Putamen (tissue), 1 donor: ENCODE results near the gene DCAF10.
A peak's percentile ranks its signal among the peaks of the same experiment; 100 is the strongest.
"Not testable (repeated sequence)": the region's sequence is repeated elsewhere in the genome, so short reads cannot be mapped to it uniquely, and the experiment has no call there.

Experiments used
- DNase-seq: peaks from one replicate; pipeline ENCODE4 v3.0.0-alpha.2; 2016; ENCODE audit warnings: low spot score

The DCAF10 gene, protein sequence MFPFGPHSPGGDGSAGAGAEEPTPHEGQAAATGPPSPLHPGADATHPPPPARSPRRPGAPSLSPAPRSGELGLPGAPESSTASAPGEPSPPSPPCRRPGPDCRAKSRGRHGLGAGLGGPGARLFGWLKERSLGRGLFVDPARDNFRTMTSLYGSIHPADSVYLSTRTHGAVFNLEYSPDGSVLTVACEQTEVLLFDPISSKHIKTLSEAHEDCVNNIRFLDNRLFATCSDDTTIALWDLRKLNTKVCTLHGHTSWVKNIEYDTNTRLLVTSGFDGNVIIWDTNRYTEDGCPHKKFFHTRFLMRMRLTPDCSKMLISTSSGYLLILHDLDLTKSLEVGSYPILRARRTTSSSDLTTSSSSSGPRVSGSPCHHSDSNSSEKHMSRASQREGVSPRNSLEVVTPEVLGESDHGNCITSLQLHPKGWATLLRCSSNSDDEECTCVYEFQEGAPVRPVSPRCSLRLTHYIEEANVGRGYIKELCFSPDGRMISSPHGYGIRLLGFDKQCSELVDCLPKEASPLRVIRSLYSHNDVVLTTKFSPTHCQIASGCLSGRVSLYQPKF

DNA sequence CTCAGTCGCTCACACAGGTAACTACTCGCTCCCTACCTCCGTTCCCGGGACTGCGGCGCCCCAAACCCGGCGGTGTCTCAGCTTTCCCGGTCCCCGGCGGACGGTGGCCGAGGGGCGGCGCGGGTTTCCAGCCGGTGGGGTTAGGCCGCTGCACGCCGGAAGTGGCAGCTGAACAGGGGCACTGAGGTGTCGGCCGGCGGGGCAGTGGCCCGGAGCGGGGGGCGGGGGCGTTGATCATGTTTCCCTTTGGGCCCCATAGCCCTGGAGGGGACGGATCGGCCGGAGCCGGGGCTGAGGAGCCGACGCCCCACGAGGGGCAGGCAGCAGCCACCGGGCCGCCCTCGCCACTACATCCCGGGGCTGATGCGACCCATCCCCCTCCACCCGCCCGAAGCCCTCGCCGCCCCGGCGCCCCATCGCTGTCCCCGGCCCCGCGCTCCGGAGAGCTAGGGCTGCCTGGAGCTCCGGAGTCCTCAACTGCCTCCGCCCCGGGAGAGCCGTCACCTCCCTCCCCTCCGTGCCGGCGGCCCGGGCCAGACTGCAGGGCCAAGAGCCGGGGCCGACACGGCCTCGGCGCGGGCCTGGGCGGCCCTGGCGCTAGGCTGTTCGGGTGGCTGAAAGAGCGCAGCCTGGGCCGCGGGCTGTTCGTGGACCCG is at the start of gene DCAF10:
DCAF10 (plus strand) TSS at position 167 of the 656 bp plus-strand sequence; CDS start at position 237, 70 bp downstream.
- peak; percentile 73 for DNase-seq

DNA sequence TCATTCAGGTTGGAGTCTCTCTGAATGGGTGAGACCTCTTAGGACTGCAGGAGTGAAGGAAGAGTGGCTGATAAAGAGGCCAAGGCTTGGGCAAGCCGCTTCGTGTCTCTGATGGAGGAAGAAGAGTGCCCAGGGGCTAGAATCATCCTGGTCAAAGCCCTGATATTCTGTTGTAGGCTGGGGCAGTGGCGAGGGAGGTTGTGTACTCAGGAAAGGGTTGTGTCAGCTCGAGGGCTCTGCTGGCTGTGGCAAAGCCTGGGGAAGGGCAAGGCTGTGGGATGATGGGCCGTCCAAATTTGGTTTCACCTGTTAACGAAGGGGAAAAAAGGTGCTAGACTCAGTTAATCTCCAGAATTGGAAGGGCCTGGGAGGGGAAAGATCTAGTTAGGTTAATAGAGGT is 49.4 kb upstream of the DCAF10 start:
- DNase-seq = no peak

DNA sequence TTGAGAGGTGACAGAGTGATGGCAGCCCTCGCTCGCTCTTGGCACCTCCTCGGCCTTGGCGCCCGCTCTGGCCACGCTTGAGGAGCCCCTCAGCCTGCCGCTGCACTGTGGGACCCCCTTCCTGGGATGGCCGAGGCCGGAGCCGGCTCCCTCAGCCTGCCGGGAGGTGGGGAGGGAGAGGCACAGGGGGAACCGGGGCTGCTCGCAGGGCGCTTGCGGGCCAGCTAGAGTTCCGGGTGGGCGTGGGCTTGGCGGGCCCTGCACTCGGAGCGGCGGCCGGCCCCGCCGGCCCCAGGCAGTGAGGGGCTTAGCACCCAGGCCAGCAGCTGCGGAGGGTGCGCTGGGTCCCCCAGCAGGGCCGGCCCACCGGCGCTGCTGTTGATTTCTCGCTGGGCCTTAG is 48.9 kb upstream of the DCAF10 start:
- not testable (repeated sequence) for DNase-seq

DNA sequence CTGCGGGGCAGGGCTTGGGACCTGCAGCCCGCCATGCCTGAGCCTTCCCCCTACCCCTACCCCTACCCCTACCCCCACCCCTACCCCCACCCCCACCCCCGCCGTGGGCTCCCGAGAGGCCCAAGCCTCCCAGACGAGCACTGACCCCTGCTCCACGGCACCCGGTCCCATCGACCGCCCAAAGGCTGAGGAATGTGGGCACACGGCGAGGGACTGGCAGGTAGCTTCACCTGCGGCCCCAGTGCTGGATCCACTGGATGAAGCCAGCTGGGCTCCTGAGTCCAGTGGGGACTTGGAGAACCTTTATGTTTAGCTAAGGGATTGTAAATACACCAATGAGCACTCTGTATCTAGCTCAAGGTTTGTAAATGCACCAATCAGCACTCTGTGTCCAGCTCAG is 48.5 kb upstream of the DCAF10 start:
- DNase-seq = not testable (repeated sequence)

DNA sequence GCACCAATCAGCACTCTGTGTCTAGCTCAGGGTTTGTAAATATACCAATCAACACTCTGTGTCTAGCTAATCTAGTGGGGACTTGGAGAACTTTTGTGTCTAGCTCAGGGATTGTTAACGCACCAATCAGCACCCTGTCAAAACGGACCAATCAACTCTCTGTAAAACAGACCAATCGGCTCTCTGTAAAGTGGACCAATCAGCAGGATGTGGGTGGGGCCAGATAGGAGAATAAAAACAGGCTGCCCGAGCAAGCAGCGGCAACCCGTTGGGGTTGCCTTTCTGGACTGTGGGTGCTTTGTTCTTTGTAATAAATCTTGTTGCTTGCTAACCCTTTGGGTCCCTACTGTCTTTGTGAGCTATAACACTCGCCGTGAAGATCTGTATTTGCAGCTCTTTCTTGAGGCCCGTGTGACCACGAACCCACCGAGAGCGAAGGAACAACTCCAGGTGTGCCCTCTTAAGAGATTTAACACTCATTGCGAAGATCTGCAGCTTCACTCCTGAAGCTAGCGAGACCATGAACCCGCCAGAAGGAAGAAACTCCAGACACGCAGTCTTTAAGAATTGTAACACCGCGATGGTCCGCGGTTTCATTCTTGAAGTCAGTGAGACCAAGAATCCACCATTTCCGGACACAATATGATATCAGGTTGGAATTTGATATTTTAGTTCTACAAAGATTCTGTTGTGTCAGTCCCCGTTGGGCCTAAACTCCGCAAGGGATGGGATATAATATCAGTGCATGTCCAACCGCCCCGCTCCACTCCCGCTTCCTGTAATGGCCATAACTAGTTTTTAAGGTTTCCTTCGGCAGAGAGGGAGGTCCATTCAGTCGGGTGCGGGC is 47.7 kb upstream of the DCAF10 start:
- DNase-seq = no peak

DNA sequence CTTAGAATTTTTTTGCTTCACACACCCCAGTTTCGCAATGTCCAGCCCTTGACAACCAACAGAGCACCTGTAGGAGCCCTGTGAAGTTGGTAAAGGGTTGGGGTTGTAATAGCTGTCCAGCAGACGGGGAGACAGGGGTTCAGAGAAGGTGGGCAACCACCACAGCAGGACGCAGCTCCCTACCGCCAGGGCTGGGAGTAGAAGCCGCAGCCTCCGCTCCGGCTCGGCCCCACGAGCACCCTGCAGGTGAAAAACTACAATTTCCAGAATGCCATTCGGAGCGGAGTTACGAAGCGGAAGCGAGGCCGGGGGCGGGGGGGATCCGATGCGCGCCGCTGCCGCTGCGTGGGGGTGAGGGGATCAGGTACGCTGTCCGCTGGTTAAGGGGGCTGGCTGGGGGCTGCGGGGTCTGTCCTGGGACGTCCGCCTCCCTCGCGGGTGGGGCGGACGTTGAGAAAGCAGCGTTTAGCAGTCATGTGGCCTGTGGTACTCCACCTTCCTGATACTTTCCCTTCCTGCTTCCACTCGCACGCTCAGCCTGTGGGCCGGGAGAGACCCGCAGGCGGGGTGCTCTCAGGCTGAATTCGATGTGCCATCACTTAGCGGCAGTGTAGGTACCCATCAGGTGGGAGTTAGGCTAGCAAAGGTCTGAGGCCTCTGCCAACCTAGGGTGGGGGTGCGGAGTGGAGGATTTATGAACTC is 47.0 kb upstream of the DCAF10 start, which contains the start of gene TRMT10B:
TRMT10B (plus strand) TSS at position 317 of the 702 bp plus-strand sequence. CDS start 8,127 bp downstream, outside the sequence.
- peak; percentile 68 for DNase-seq

DNA sequence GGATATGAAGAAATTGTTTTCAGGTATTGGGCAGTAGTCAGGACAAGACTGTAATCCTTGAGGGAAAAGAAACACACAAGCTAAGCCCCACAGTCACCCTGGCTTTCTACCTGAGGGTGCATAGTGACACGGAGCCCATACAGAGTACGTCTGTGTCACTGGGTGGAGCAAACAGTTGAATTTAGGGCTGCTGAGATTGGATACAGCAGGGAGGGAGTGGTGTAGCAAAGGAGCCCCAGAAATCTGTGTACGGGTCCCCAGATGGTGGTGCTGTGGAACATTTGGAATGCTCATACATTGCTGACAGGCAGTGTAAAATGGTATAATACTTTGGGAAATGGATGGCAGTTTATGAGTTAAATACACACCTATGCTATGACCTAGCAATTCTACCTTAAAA is 41.9 kb upstream of the DCAF10 start:
- DNase-seq = no peak

DNA sequence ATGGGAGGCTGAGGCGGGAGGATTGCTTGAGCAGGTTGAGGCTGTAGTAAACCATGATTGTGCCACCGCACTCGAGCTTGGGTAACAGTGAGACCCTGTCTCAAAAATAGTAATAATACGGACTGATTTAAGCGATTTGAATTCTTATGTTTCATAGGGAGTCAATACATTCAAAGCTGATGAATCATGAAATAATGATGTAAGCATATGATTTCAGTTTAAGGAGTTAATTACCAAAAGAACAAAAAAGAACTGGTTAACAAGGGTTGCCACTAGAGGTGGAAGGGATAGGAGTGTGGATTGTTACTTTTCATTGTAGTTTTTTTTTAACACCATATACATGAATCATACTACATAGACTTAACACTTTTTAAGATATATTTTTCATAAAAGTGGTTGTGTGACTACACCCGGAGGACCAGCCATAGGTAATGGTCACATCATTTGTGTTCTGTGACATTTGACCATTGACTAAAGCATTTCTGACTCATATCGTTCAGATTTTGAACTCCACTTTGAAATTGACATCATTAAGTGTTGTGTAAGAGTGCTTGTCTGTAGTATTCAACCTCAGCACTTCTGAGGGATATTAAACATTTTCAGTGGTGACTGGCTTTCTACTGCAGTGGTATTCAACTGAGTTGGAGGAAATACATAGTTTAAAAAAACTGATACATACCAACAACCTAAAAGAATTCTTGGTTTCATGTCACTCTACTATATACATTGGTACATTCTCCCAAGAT is 40.0 kb upstream of the DCAF10 start:
- no peak for DNase-seq

DNA sequence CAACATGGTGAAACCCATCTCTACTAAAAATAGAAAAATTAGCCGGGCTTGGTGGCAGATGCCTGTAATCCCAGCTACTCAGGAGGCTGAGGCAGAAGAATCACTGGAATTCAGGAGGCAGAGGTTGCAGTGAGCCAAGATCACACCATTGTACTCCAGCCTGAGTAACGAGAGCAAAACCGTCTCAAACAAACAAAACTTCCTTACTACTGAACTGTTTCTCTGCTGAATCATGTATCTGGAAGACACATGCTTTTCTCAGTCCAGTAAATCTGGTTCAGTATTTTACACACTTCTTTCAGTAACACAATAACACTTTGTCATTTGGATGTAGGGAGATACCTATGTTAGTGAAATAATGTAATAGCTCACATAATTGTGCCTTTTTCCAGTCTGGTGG is 39.1 kb upstream of the DCAF10 start:
- DNase-seq = no peak

DNA sequence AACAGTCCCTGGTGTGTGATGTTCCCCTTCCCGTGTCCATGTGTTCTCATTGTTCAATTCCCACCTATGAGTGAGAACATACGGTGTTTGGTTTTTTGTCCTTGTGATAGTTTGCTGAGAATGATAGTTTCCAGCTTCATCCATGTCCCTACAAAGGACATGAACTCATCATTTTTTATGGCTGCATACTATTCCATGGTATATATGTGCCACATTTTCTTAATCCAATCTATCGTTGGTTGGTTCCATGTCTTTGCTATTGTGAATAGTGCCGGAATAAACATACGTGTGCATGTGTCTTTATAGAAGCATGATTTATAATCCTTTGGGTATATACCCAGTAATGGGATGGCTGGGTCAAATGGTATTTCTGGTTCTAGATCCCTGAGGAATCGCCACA is 35.3 kb upstream of the DCAF10 start:
- DNase-seq = not testable (repeated sequence)

DNA sequence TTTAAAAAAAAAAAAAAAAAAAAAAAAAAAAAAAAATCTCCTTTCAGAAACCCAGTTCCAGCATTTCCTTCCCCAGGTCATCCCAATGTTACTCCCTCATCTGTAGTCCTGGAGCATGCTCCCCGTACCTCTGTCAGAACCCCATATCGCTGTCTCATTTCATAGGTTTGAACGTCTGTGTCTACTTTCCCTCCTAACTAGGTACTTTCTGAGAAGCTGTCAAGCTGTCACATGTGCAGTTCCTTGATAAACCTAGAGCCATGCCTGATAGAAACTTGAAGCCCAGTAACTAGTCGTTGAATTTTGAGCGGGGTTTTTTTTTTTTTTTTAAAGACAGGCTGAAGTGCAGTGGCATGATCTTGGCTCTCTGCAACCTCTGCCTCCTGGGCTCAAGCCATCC is 31.3 kb upstream of the DCAF10 start:
- no peak for DNase-seq

DNA sequence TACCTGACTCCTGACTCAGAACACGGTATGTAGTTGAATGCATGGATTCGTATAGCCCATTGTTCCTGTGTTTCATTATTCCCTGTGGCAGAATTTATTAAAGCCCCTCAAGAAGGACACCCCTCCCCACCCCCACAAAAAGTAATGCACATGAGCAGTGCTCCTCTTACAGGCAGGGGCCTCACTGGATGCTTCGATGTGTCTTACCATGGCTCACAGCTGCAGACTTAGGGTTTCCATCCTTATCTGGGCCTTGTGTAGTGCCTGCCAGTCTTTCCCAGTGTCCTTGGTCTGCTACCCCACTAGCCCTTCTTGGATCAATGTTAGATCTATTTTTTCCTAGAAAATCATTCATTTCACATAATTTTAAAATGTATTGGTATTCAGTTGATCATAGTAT is 30.6 kb upstream of the DCAF10 start:
- no peak for DNase-seq

DNA sequence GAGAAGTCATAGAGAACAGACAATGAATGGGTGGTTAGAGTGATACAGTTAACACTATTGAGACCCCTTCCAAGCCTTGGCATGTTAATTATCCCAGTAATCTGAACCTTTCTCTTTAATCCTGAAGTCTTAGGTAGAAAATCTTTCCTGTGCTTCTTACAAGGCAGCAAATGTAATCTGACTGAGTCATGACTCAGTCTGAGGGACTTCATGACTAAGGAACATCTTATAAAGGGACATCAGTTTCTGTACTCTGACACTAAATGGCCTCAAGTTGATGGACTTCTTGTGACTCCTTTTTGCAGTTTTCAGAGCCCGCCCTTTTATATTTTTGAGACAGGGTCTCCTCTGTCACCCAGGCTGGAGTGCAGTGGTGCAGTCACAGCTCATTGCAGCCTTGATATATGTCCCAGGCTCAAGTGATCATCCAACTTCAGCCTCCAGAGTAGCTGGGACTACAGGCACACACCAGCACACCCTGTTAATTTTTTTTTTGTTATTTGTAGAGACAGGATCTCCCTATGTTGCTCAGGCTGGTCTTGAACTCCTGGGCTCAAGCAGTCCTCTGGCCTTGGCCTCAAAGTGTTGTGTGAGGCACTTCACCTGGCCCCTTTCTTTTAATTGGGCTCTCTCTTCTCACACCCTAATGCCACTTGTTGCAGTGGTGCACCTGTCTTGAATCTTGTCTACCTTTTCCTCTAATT is 25.2 kb upstream of the DCAF10 start:
- no peak for DNase-seq

DNA sequence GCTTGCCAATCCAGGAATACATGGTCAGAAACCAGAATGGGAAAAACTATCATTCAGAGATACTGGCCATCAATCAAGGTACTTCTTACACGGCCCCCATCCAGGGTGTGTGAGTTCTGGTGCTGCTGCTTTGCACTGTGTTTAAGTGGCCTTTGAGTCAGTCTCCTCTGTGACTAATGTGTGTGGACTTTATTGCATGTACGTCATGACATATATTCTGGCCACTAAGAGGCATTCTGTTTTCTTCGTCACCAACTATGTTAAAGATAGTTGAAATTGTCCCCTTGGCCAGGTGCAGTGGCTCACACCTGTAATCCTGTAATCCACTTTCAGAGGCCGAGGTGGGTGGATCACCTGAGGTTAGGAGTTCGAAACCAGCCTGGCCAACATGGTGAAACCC is 24.3 kb upstream of the DCAF10 start:
- no peak for DNase-seq

DNA sequence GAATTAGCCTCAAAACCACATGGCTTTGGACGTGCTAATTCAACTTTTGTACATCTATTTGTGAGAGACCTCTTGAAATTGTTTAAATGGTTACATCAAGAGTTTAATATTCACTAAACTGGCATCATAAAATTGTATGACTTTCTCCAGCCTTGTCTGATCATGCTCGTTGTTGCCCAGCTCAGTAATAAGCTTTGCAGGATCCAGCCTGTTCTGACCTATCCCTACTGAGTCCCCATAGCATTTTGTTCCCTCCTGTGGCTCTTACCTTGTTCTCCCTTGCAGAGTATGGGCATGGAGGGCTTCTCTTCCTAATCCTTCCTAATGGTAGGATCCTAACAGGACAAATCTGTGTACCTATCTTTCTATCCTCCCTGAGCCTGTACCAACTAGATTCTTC is 22.1 kb upstream of the DCAF10 start:
- DNase-seq = no peak

DNA sequence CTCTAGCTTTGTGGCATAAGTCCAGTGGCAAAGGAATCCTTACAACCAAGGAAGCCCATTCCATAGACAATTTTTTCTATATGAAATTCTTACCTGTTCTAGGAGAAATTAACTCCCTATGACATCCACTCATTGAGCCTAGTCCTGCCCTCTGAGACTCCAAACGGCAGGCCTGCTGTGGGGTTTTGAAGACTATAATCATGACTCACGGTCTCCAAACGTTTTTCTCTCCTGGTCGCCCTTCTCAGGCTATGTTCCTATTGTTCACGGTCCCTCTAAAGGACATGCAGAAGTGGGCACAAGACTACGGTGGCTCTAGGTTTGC is 16.3 kb upstream of the DCAF10 start:
- DNase-seq = no peak

DNA sequence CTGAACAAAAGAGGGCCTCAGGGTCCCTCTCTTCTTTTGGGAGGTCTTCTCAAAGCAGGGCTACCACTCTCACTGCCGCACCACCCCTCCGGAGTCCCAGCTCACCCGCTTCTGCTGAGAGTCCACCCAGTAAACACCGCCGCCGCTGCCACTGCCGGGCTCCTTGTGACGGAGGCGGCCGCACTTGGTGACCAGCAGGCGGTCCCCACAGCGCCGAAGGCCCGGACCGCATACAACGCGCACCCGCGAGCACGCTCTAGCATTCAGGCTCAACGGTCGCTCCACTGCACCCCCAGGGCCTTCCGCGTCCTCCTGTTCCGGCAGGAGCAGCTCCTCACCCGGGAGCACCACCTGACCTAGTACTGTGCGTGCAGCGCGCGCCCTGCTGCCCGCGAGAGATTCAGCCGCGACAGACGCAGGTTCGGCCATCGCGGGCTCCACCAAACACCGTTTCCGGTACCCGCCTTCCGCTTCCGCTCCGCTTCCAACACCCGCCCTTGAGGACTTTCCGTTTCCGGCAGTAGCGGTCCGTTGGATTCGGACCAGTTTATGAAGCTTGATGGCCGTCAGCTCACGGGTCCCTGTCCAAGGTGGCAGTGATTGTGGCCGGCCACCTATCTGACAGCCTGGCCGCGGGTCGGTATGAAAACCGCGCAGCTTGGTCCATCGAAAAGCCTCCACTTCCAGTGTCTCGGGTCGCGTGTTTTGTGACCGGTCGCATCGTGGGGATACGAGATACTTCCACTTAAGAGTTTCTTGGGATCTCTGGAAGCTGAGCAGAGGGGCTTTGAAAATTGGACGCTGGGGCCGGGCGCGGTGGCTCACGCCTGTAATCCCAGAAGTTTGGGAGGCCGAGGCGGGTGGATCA is 15.7 kb upstream of the DCAF10 start, which contains the start of gene EXOSC3:
EXOSC3 (minus strand) TSS at position 449 of the 868 bp plus-strand sequence; CDS start at position 429, 20 bp downstream.
- peak; percentile 87 for DNase-seq

DNA sequence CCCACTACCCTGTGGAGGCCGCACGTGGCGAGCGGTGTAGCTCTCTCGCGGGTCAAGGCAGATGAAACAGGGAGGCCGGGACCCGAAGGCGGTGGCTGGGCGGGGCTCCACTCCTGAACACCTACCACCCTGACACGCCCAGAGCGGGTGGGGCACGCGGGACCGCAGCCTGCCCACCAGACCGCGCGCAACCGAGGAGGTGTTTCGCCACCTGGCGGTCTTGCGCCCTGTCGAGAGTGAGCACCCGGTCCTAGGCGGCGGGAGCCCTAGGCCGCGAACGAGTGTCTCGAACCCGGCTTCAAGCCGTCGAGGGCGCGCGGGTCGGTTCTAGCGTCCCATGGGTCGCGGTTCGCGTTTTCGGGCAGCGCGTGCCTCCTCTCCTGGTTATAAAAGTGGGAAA is 13.5 kb upstream of the DCAF10 start:
- no peak for DNase-seq

DNA sequence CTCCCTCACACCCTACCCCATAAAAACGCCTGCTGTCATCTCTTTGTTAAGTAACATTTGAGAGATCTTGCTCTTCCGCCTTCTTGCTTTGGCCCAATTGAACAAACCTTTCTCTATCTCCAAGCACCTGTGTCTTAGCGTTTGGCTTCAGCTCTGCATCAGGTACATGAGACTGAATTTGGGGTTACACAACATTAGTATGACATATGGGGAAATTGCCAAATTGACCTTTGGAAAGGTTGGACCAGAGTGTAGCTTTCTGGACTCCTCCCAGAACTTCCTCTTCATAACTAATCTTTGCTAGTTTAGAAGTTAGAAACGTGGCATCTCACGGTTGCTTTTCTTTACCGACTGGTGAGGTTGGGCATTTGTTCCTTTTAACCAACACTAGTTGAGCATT is 12.3 kb upstream of the DCAF10 start:
- DNase-seq = no peak
